ENCODE results near the gene GNAT1. TPM values are rescaled to one million over a fixed set of nuclear protein-coding genes. Genes with fewer than 3 reads are reported as not detected.

GNAT1 gene
- total and polyA plus RNA-seq, 2 of the 13 experiments (the other 11 are each of a cell fraction or from before 2014, with no cell fraction given) = 0.15 TPM; not detected in 1

GRCh38 chr3:50195501-50196252, 4.3 kb downstream of the GNAT1 start (continued):
- TF ChIP-seq AHDC1 (CRISPR knock-in tag; IDR thresholded peaks at IDR 0.05; ENCODE audit: borderline replicate concordance) (peak; percentile 77; the same call in 1 of the 2 replicates), NFKBIZ (CRISPR knock-in tag; IDR thresholded peaks at IDR 0.05) (no peak; the same call in 1 of the 2 replicates), ZNF7 (CRISPR knock-in tag; IDR thresholded peaks at IDR 0.05) (no peak), ZNF275 (CRISPR knock-in tag; IDR thresholded peaks at IDR 0.05; ENCODE audit: borderline replicate concordance) (peak; percentile 96; the same call in 1 of the 2 replicates), POGK (CRISPR knock-in tag; conservative IDR thresholded peaks at IDR 0.05) (peak; percentile 87), RNF2 (conservative IDR thresholded peaks at IDR 0.05; ENCODE audit: low read depth) (peak; percentile 68; the same call in 1 of the 2 replicates), SP5 (CRISPR knock-in tag; IDR thresholded peaks at IDR 0.05; ENCODE audit: borderline replicate concordance, low read depth) (peak; percentile 96), RELA (CRISPR knock-in tag; IDR thresholded peaks at IDR 0.05) (no peak), CREM (IDR thresholded peaks at IDR 0.05) (peak; percentile 83), CREM (CRISPR knock-in tag; IDR thresholded peaks at IDR 0.05) (no peak), RBM22 (optimal IDR thresholded peaks at IDR 0.05; ENCODE audit: low read length) (peak; percentile 59), RBAK (CRISPR knock-in tag; IDR thresholded peaks at IDR 0.05) (no peak), ZNF3 (CRISPR knock-in tag; IDR thresholded peaks at IDR 0.05) (no peak)
- TF ChIP-seq, protein P1, sequence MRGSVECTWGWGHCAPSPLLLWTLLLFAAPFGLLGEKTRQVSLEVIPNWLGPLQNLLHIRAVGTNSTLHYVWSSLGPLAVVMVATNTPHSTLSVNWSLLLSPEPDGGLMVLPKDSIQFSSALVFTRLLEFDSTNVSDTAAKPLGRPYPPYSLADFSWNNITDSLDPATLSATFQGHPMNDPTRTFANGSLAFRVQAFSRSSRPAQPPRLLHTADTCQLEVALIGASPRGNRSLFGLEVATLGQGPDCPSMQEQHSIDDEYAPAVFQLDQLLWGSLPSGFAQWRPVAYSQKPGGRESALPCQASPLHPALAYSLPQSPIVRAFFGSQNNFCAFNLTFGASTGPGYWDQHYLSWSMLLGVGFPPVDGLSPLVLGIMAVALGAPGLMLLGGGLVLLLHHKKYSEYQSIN (CRISPR knock-in tag; IDR thresholded peaks at IDR 0.05; ENCODE audit: borderline replicate concordance) = no peak
- TF ChIP-seq, protein P2, sequence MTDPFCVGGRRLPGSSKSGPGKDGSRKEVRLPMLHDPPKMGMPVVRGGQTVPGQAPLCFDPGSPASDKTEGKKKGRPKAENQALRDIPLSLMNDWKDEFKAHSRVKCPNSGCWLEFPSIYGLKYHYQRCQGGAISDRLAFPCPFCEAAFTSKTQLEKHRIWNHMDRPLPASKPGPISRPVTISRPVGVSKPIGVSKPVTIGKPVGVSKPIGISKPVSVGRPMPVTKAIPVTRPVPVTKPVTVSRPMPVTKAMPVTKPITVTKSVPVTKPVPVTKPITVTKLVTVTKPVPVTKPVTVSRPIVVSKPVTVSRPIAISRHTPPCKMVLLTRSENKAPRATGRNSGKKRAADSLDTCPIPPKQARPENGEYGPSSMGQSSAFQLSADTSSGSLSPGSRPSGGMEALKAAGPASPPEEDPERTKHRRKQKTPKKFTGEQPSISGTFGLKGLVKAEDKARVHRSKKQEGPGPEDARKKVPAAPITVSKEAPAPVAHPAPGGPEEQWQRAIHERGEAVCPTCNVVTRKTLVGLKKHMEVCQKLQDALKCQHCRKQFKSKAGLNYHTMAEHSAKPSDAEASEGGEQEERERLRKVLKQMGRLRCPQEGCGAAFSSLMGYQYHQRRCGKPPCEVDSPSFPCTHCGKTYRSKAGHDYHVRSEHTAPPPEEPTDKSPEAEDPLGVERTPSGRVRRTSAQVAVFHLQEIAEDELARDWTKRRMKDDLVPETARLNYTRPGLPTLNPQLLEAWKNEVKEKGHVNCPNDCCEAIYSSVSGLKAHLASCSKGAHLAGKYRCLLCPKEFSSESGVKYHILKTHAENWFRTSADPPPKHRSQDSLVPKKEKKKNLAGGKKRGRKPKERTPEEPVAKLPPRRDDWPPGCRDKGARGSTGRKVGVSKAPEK (CRISPR knock-in tag; IDR thresholded peaks at IDR 0.05; ENCODE audit: borderline replicate concordance) = no peak

All from HepG2 (cell line).